SK-N-SH treated with all-trans-retinoic acid at 6 μM for 48 hours (cell line): ENCODE data around the gene PTPRD.

Source experiments
- PPARA ChIP-seq: fragments of 250-450 bp; sonication (Bioruptor Pico); IDR thresholded peaks from 2 replicates; pipeline ENCODE4 v1.5.0; 2020; ENCODE audit warnings: mild to moderate bottlenecking, borderline replicate concordance
- RARB ChIP-seq: fragments of 250-450 bp; sonication (Bioruptor Pico); IDR thresholded peaks from 2 replicates; pipeline ENCODE4 v1.8.0; 2021; ENCODE audit warnings: mild to moderate bottlenecking, moderate library complexity
- TF ChIP-seq, protein P1 (sequence below): fragments of 250-450 bp; sonication (Bioruptor Pico); IDR thresholded peaks from 2 replicates; pipeline ENCODE4 v1.8.0; 2020; ENCODE audit warnings: mild to moderate bottlenecking, moderate library complexity, borderline replicate concordance

DNA sequence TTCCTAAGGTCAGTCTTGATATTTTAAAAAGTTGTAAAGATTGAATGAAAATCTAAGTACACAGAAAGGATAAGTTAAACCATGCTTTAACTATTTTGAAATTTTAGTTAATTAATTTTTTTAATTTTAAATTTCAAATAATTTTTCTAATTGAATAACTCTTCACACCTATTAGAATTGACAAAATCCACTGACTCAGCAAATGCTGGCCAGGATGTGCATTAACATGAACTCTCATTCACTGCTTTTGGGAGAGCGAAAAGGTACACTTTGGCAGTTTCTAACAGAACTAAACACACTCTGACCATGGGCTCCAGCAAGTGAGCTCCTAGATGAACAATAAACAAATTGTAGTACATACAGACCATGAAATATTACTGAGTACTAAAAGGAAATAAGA, 209.5 kb downstream of the PTPRD start:
- TF ChIP-seq PPARA (no peak), RARB (CRISPR knock-in tag) (no peak)
- TF ChIP-seq, protein P1, sequence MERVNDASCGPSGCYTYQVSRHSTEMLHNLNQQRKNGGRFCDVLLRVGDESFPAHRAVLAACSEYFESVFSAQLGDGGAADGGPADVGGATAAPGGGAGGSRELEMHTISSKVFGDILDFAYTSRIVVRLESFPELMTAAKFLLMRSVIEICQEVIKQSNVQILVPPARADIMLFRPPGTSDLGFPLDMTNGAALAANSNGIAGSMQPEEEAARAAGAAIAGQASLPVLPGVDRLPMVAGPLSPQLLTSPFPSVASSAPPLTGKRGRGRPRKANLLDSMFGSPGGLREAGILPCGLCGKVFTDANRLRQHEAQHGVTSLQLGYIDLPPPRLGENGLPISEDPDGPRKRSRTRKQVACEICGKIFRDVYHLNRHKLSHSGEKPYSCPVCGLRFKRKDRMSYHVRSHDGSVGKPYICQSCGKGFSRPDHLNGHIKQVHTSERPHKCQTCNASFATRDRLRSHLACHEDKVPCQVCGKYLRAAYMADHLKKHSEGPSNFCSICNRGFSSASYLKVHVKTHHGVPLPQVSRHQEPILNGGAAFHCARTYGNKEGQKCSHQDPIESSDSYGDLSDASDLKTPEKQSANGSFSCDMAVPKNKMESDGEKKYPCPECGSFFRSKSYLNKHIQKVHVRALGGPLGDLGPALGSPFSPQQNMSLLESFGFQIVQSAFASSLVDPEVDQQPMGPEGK (CRISPR knock-in tag): no peak
